HepG2 (cell line): Measurements from ENCODE around the gene ANKZF1. TPM values are rescaled to one million over a fixed set of nuclear protein-coding genes. Genes with fewer than 3 reads are reported as not detected.

Source experiments
- AGO2 ChIP-seq: fragments of 200-400 bp; formaldehyde crosslinking; optimal IDR thresholded peaks from 2 replicates; pipeline ENCODE3; 2017; ENCODE audit warnings: mild to moderate bottlenecking, low read depth, low read length, moderate library complexity
- ARNT2 ChIP-seq: sonication (generic); formaldehyde crosslinking; IDR thresholded peaks from 2 replicates; pipeline ENCODE4 v1.8.0; 2022; ENCODE audit warnings: mild to moderate bottlenecking, low read depth, missing genetic modification reagents, moderate library complexity
- ATF5 ChIP-seq: sonication (generic); formaldehyde crosslinking; IDR thresholded peaks from 2 replicates; pipeline ENCODE4 v1.4.0; 2020; ENCODE audit warnings: mild to moderate bottlenecking, low read depth, missing genetic modification reagents
- BRCA1 ChIP-seq: sonication (generic); formaldehyde crosslinking; IDR thresholded peaks from 2 replicates; pipeline ENCODE4 v1.4.0; 2020; ENCODE audit warnings: missing genetic modification reagents
- FOXA3 ChIP-seq: IDR thresholded peaks from 2 replicates; pipeline ENCODE4 v1.6.1; 2016; ENCODE audit warnings: missing genetic modification reagents, missing compliant biosample characterization
- FOXK2 ChIP-seq: fragments of 450-650 bp; IDR thresholded peaks from 2 replicates; pipeline ENCODE4 v1.6.1; 2016
- HOXA3 ChIP-seq: sonication (generic); formaldehyde crosslinking; IDR thresholded peaks from 2 replicates; pipeline ENCODE4 v1.5.0; 2020; ENCODE audit warnings: missing genetic modification reagents
- MAZ ChIP-seq, 2 experiments: sonication (generic) in 1 of 2; formaldehyde crosslinking in 1 of 2; IDR thresholded peaks; 2 replicates each; pipeline versions ENCODE4 v1.5.0 to v1.6.1; 2012 to 2020; ENCODE audit warnings: low read depth in 2 of 2, mild to moderate bottlenecking in 2 of 2, borderline replicate concordance in 1 of 2, improper control_type of control experiment in 1 of 2, low read length in 1 of 2, missing genetic modification reagents in 1 of 2, moderate library complexity in 1 of 2
- MBNL3 ChIP-seq: fragments of 250-450 bp; sonication (Bioruptor Pico); conservative IDR thresholded peaks from 2 replicates; pipeline ENCODE4 v1.8.0; 2022; ENCODE audit warnings: mild to moderate bottlenecking, inconsistent platforms
- MXI1 ChIP-seq: IDR thresholded peaks from 3 replicates; pipeline ENCODE4 v1.6.1; 2012; ENCODE audit warnings: low read depth, low read length, inconsistent platforms, borderline replicate concordance
- NBN ChIP-seq: fragments of 450-650 bp; conservative IDR thresholded peaks from 2 replicates; pipeline ENCODE4 v1.6.1; 2017
- PLRG1 ChIP-seq: fragments of 450-650 bp; conservative IDR thresholded peaks from 2 replicates; pipeline ENCODE4 v1.6.1; 2016
- ZBTB25 ChIP-seq: IDR thresholded peaks from 2 replicates; pipeline ENCODE4 v1.6.1; 2018; ENCODE audit warnings: missing genetic modification reagents
- ZFY ChIP-seq: sonication (generic); formaldehyde crosslinking; IDR thresholded peaks from 2 replicates; pipeline ENCODE4 v1.4.0; 2020; ENCODE audit warnings: missing genetic modification reagents
- ZNF280B ChIP-seq: sonication (generic); formaldehyde crosslinking; IDR thresholded peaks from 2 replicates; pipeline ENCODE4 v1.5.0; 2020; ENCODE audit warnings: missing genetic modification reagents, mild to moderate bottlenecking, borderline replicate concordance
- ZNF33A ChIP-seq: sonication (generic); formaldehyde crosslinking; IDR thresholded peaks from 2 replicates; pipeline ENCODE4 v1.5.1; 2020; ENCODE audit warnings: missing genetic modification reagents, mild to moderate bottlenecking, moderate library complexity, borderline replicate concordance
- ZNF510 ChIP-seq: sonication (generic); formaldehyde crosslinking; IDR thresholded peaks from 2 replicates; pipeline ENCODE4 v1.4.0; 2020; ENCODE audit warnings: low read depth, mild to moderate bottlenecking, missing genetic modification reagents
- ZNF558 ChIP-seq: sonication (generic); formaldehyde crosslinking; IDR thresholded peaks from 2 replicates; pipeline ENCODE4 v1.9.0; 2022; ENCODE audit warnings: mild to moderate bottlenecking, missing genetic modification reagents, borderline replicate concordance
- ZNF687 ChIP-seq: sonication (generic); formaldehyde crosslinking; IDR thresholded peaks from 2 replicates; pipeline ENCODE4 v1.5.1; 2020; ENCODE audit warnings: mild to moderate bottlenecking, missing genetic modification reagents, moderate library complexity
- ZNF790 ChIP-seq: sonication (generic); formaldehyde crosslinking; IDR thresholded peaks from 2 replicates; pipeline ENCODE4 v1.8.0; 2022; ENCODE audit warnings: missing genetic modification reagents, mild to moderate bottlenecking, borderline replicate concordance
- ZNF883 ChIP-seq: sonication (generic); formaldehyde crosslinking; IDR thresholded peaks from 2 replicates; pipeline ENCODE4 v1.5.1; 2020; ENCODE audit warnings: mild to moderate bottlenecking, missing genetic modification reagents; ENCODE audit errors: not compliant biosample characterization
- polyA plus RNA-seq, 8 experiments: library from polyadenylated mRNA; depleted of rRNA in 3 of 8; stranded (reverse) in 7 of 8; unstranded in 1 of 8; fragments of >200 nt; fragmentation: Illumina TruSeq in 4 of 8; extraction: Trizol in 4 of 8; gene quantifications; 2 replicates each; pipeline versions ENCODE4 v1.2.1 to v1.2.3, GENCODE V29; 2011 to 2016; ENCODE audit warnings: low read depth in 4 of 8, missing spikeins in 1 of 8, mixed read lengths in 1 of 8; ENCODE audit not compliant: insufficient read depth in 1 of 8
- total RNA-seq, 5 experiments: library from RNA; depleted of rRNA; stranded (reverse); fragments of >200 nt; fragmentation: Illumina TruSeq; extraction: Trizol; gene quantifications; 2 replicates each; pipeline ENCODE4 v1.2.3, GENCODE V29; 2016; ENCODE audit warnings: low read depth in 1 of 5

ANKZF1 gene
- total and polyA plus RNA-seq, 2 of the 13 experiments (the other 11 are each of a cell fraction or from before 2014, with no cell fraction given) = 25.3 to 128 TPM

GRCh38 chr2:219218732-219219701, 10.6 kb upstream of the ANKZF1 start, which contains the start of gene ABCB6 (continued):
- TF ChIP-seq AGO2 (peak; percentile 99), MAZ (IDR thresholded peaks at IDR 0.05; ENCODE audit: borderline replicate concordance, low read depth, low read length) (peak; percentile 71; the same call in 1 of the 2 replicates), MAZ (CRISPR knock-in tag; IDR thresholded peaks at IDR 0.05; ENCODE audit: low read depth) (peak; percentile 84; the same call in 1 of the 2 replicates), ZNF558 (CRISPR knock-in tag) (peak; percentile 75; the same call in 1 of the 2 replicates), MXI1 (peak; percentile 88; the same call in 2 of the 3 replicates), NBN (no peak), PLRG1 (no peak), BRCA1 (CRISPR knock-in tag) (peak; percentile 92), ATF5 (0 out of 2 replicates have a peak, but pooled peaks have one; percentile 84), HOXA3 (CRISPR knock-in tag) (peak; percentile 90), ZNF883 (CRISPR knock-in tag) (peak; percentile 96), ZFY (CRISPR knock-in tag) (peak; percentile 98), ZNF790 (CRISPR knock-in tag) (peak; percentile 96; the same call in 1 of the 2 replicates), ZNF687 (CRISPR knock-in tag) (peak; percentile 99), FOXK2 (no peak), ZBTB25 (CRISPR knock-in tag) (no peak; the same call in none of the 2 replicates), ZNF33A (0 out of 2 replicates have a peak, but pooled peaks have one; percentile 9), FOXA3 (CRISPR knock-in tag) (peak; percentile 71), ARNT2 (CRISPR knock-in tag) (peak; percentile 98), ZNF280B (peak; percentile 95), MBNL3 (no peak), ZNF510 (CRISPR knock-in tag) (peak; percentile 92; the same call in 1 of the 2 replicates)
